ENCODE results near the gene THEMIS2.

The THEMIS2 gene

DNA sequence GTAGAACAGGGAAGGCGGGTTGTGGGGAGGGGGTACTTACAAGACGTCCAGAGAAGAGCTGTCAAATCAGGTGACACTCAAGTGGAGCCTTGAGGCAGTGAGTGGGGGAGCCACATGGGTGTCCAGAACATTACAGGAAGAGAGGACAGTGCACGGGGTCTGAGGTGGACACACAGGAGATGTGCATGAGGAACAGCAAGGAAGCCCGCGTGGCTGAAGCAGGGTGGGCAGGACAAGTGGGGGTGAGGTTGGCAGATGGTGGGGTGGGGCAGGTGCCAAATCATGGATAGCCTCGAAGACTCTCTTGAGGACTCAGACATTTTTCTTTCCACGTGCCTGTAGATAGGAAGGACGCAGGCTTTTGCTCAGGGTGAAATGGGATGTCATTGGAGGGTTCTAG lies 63.4 kb downstream of the THEMIS2 start:
- H3K27me3 ChIP-seq (replicated peaks) = no peaks in the 10 kb centered on the region
- in situ Hi-C loops (cut with HindIII; ENCODE audit: low pct_ligation_motif_present, low sequenced_read_pairs) = no loop called here
- no peak overlapping the region for H3K27ac ChIP-seq
- no peaks in the 10 kb centered on the region for H3K36me3 ChIP-seq (replicated peaks)
- DNase-seq = no peak
- TF ChIP-seq, protein P1, sequence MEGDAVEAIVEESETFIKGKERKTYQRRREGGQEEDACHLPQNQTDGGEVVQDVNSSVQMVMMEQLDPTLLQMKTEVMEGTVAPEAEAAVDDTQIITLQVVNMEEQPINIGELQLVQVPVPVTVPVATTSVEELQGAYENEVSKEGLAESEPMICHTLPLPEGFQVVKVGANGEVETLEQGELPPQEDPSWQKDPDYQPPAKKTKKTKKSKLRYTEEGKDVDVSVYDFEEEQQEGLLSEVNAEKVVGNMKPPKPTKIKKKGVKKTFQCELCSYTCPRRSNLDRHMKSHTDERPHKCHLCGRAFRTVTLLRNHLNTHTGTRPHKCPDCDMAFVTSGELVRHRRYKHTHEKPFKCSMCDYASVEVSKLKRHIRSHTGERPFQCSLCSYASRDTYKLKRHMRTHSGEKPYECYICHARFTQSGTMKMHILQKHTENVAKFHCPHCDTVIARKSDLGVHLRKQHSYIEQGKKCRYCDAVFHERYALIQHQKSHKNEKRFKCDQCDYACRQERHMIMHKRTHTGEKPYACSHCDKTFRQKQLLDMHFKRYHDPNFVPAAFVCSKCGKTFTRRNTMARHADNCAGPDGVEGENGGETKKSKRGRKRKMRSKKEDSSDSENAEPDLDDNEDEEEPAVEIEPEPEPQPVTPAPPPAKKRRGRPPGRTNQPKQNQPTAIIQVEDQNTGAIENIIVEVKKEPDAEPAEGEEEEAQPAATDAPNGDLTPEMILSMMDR (IDR thresholded peaks at IDR 0.05; ENCODE audit: low read depth, low read length, missing control alignments) = no peak
- no peak overlapping the region for H3K4me3 ChIP-seq (ENCODE audit: low read depth, low read length)

Data from brain microvascular endothelial cell (primary cell).